ENCODE results near the gene SNX3. TPM values are rescaled to one million over a fixed set of nuclear protein-coding genes. Genes with fewer than 3 reads are reported as not detected.

Gene SNX3
- total and polyA plus RNA-seq, 4 donors, result 164 to 303 (median 275) TPM

GRCh38 chr6:108227290-108227689 lies 33.5 kb downstream of the SNX3 start:
- Histone ChIP-seq H3K27me3 (ENCODE audit: control insufficient read depth, insufficient read depth, low read length) (no peaks in the 10 kb centered on the region), H3K36me3 (ENCODE audit: control insufficient read depth, insufficient read depth, low read length) (peaks cover 3% of the 10 kb centered on the region), H3K4me3 (ENCODE audit: low read depth, low read length) (no peak overlapping the region), H3K27ac (ENCODE audit: low read depth, low read length) (no peak overlapping the region), H3K9me3 (ENCODE audit: control insufficient read depth, insufficient read depth, low read length) (no peaks in the 10 kb centered on the region), H3K4me1 (ENCODE audit: control insufficient read depth, insufficient read depth, low read length) (no peaks in the 10 kb centered on the region)
- no CpG with 5 or more reads among the region's 3 CpGs for WGBS (ENCODE audit: insufficient coverage)
- no peak for DNase-seq (ENCODE audit: low read depth in 4 of 6, low spot score in 6 of 6)

GRCh38 chr6:108222504-108222903 lies 38.3 kb downstream of the SNX3 start:
- no peaks in the 10 kb centered on the region for H3K9me3 ChIP-seq (ENCODE audit: control insufficient read depth, insufficient read depth, low read length)
- H3K4me1 ChIP-seq (ENCODE audit: control insufficient read depth, insufficient read depth, low read length), result no peaks in the 10 kb centered on the region
- H3K36me3 ChIP-seq (ENCODE audit: control insufficient read depth, insufficient read depth, low read length), result peaks cover 9% of the 10 kb centered on the region
- DNase-seq (ENCODE audit: low read depth in 4 of 6, low spot score in 6 of 6), result no peak
- H3K27me3 ChIP-seq (ENCODE audit: control insufficient read depth, insufficient read depth, low read length), result no peaks in the 10 kb centered on the region
- WGBS (ENCODE audit: insufficient coverage), result 80% methylated on average over 1 of the region's 1 CpG
- no peak overlapping the region for H3K27ac ChIP-seq (ENCODE audit: low read depth, low read length)
- H3K4me3 ChIP-seq (ENCODE audit: low read depth, low read length), result no peak overlapping the region

GRCh38 chr6:108222064-108222463 lies 38.8 kb downstream of the SNX3 start:
- 88% methylated on average over 1 of the region's 2 CpGs for WGBS (ENCODE audit: insufficient coverage)
- H3K4me3 ChIP-seq (ENCODE audit: low read depth, low read length), result no peak overlapping the region
- no peaks in the 10 kb centered on the region for H3K4me1 ChIP-seq (ENCODE audit: control insufficient read depth, insufficient read depth, low read length)
- H3K9me3 ChIP-seq (ENCODE audit: control insufficient read depth, insufficient read depth, low read length), result no peaks in the 10 kb centered on the region
- no peak overlapping the region for H3K27ac ChIP-seq (ENCODE audit: low read depth, low read length)
- H3K36me3 ChIP-seq (ENCODE audit: control insufficient read depth, insufficient read depth, low read length), result peaks cover 12% of the 10 kb centered on the region
- DNase-seq (ENCODE audit: low read depth in 4 of 6, low spot score in 6 of 6), result no peak
- H3K27me3 ChIP-seq (ENCODE audit: control insufficient read depth, insufficient read depth, low read length), result no peaks in the 10 kb centered on the region

- no peaks in the 10 kb centered on the region for H3K27me3 ChIP-seq (ENCODE audit: control insufficient read depth, insufficient read depth, low read length)
- no peak overlapping the region for H3K4me3 ChIP-seq (ENCODE audit: low read depth, low read length)
- 100% methylated on average over 2 of the region's 2 CpGs for WGBS (ENCODE audit: insufficient coverage)
- peaks cover 16% of the 10 kb centered on the region for H3K36me3 ChIP-seq (ENCODE audit: control insufficient read depth, insufficient read depth, low read length)
- DNase-seq (ENCODE audit: low read depth in 4 of 6, low spot score in 6 of 6), result no peak
- H3K9me3 ChIP-seq (ENCODE audit: control insufficient read depth, insufficient read depth, low read length), result no peaks in the 10 kb centered on the region
- no peak overlapping the region for H3K27ac ChIP-seq (ENCODE audit: low read depth, low read length)
- no peaks in the 10 kb centered on the region for H3K4me1 ChIP-seq (ENCODE audit: control insufficient read depth, insufficient read depth, low read length)
These were observed 49.2 kb downstream of the SNX3 start for GRCh38 chr6:108211671-108212070.

GRCh38 chr6:108210556-108210955 lies 50.3 kb downstream of the SNX3 start:
- no peak overlapping the region for H3K27ac ChIP-seq (ENCODE audit: low read depth, low read length)
- no peaks in the 10 kb centered on the region for H3K27me3 ChIP-seq (ENCODE audit: control insufficient read depth, insufficient read depth, low read length)
- DNase-seq (ENCODE audit: low read depth in 4 of 6, low spot score in 6 of 6), result no peak
- no peak overlapping the region for H3K4me3 ChIP-seq (ENCODE audit: low read depth, low read length)
- H3K9me3 ChIP-seq (ENCODE audit: control insufficient read depth, insufficient read depth, low read length), result no peaks in the 10 kb centered on the region
- WGBS (ENCODE audit: insufficient coverage), result 100% methylated on average over 1 of the region's 2 CpGs
- no peaks in the 10 kb centered on the region for H3K4me1 ChIP-seq (ENCODE audit: control insufficient read depth, insufficient read depth, low read length)
- H3K36me3 ChIP-seq (ENCODE audit: control insufficient read depth, insufficient read depth, low read length), result peaks cover 11% of the 10 kb centered on the region

GRCh38 chr6:108209738-108210137 lies 51.1 kb downstream of the SNX3 start:
- Histone ChIP-seq H3K4me1 (ENCODE audit: control insufficient read depth, insufficient read depth, low read length) (no peaks in the 10 kb centered on the region), H3K27ac (ENCODE audit: low read depth, low read length) (no peak overlapping the region), H3K27me3 (ENCODE audit: control insufficient read depth, insufficient read depth, low read length) (no peaks in the 10 kb centered on the region), H3K9me3 (ENCODE audit: control insufficient read depth, insufficient read depth, low read length) (no peaks in the 10 kb centered on the region), H3K4me3 (ENCODE audit: low read depth, low read length) (no peak overlapping the region), H3K36me3 (ENCODE audit: control insufficient read depth, insufficient read depth, low read length) (peaks cover 9% of the 10 kb centered on the region)
- 100% methylated on average over 1 of the region's 5 CpGs for WGBS (ENCODE audit: insufficient coverage)
- DNase-seq (ENCODE audit: low read depth in 4 of 6, low spot score in 6 of 6), result no peak

GRCh38 chr6:108207013-108207412 lies 53.8 kb downstream of the SNX3 start:
- no peaks in the 10 kb centered on the region for H3K27me3 ChIP-seq (ENCODE audit: control insufficient read depth, insufficient read depth, low read length)
- H3K4me3 ChIP-seq (ENCODE audit: low read depth, low read length), result no peak overlapping the region
- H3K27ac ChIP-seq (ENCODE audit: low read depth, low read length), result no peak overlapping the region
- H3K36me3 ChIP-seq (ENCODE audit: control insufficient read depth, insufficient read depth, low read length), result peaks cover 6% of the 10 kb centered on the region
- H3K4me1 ChIP-seq (ENCODE audit: control insufficient read depth, insufficient read depth, low read length), result peaks cover 3% of the 10 kb centered on the region
- 93% methylated on average over 2 of the region's 4 CpGs for WGBS (ENCODE audit: insufficient coverage)
- H3K9me3 ChIP-seq (ENCODE audit: control insufficient read depth, insufficient read depth, low read length), result no peaks in the 10 kb centered on the region
- DNase-seq (ENCODE audit: low read depth in 4 of 6, low spot score in 6 of 6), result no peak

GRCh38 chr6:108203189-108204112 lies 57.4 kb downstream of the SNX3 start:
- no peaks in the 10 kb centered on the region for H3K9me3 ChIP-seq (ENCODE audit: control insufficient read depth, insufficient read depth, low read length)
- 64% methylated on average over 13 of the region's 14 CpGs for WGBS (ENCODE audit: insufficient coverage)
- no peak overlapping the region for H3K27ac ChIP-seq (ENCODE audit: low read depth, low read length)
- peaks cover 7% of the 10 kb centered on the region for H3K36me3 ChIP-seq (ENCODE audit: control insufficient read depth, insufficient read depth, low read length)
- no peaks in the 10 kb centered on the region for H3K27me3 ChIP-seq (ENCODE audit: control insufficient read depth, insufficient read depth, low read length)
- peak in 1 of 6 donors; percentile 5 for DNase-seq (ENCODE audit: low read depth in 4 of 6, low spot score in 6 of 6)
- peaks cover 3% of the 10 kb centered on the region for H3K4me1 ChIP-seq (ENCODE audit: control insufficient read depth, insufficient read depth, low read length)
- no peak overlapping the region for H3K4me3 ChIP-seq (ENCODE audit: low read depth, low read length)

GRCh38 chr6:108200631-108201030 lies 60.2 kb downstream of the SNX3 start:
- H3K36me3 ChIP-seq (ENCODE audit: control insufficient read depth, insufficient read depth, low read length), result peaks cover 4% of the 10 kb centered on the region
- H3K4me1 ChIP-seq (ENCODE audit: control insufficient read depth, insufficient read depth, low read length), result peaks cover 3% of the 10 kb centered on the region
- no peak overlapping the region for H3K27ac ChIP-seq (ENCODE audit: low read depth, low read length)
- 100% methylated on average over 1 of the region's 7 CpGs for WGBS (ENCODE audit: insufficient coverage)
- H3K9me3 ChIP-seq (ENCODE audit: control insufficient read depth, insufficient read depth, low read length), result no peaks in the 10 kb centered on the region
- H3K27me3 ChIP-seq (ENCODE audit: control insufficient read depth, insufficient read depth, low read length), result no peaks in the 10 kb centered on the region
- DNase-seq (ENCODE audit: low read depth in 4 of 6, low spot score in 6 of 6), result no peak
- no peak overlapping the region for H3K4me3 ChIP-seq (ENCODE audit: low read depth, low read length)

- H3K9me3 ChIP-seq (ENCODE audit: control insufficient read depth, insufficient read depth, low read length), result no peaks in the 10 kb centered on the region
- H3K36me3 ChIP-seq (ENCODE audit: control insufficient read depth, insufficient read depth, low read length), result peaks cover 4% of the 10 kb centered on the region
- H3K27ac ChIP-seq (ENCODE audit: low read depth, low read length), result no peak overlapping the region
- 97% methylated on average over 7 of the region's 8 CpGs for WGBS (ENCODE audit: insufficient coverage)
- peaks cover 3% of the 10 kb centered on the region for H3K4me1 ChIP-seq (ENCODE audit: control insufficient read depth, insufficient read depth, low read length)
- H3K27me3 ChIP-seq (ENCODE audit: control insufficient read depth, insufficient read depth, low read length), result no peaks in the 10 kb centered on the region
- DNase-seq (ENCODE audit: low read depth in 4 of 6, low spot score in 6 of 6), result no peak
- H3K4me3 ChIP-seq (ENCODE audit: low read depth, low read length), result no peak overlapping the region
These were observed 60.7 kb downstream of the SNX3 start for GRCh38 chr6:108200186-108200585.

Measured in spinal cord (tissue), 10 donors.